Right lung (tissue), 5 donors: ENCODE measurements around the gene RTN4R. TPM values are rescaled to one million over a fixed set of nuclear protein-coding genes. Genes with fewer than 3 reads are reported as not detected.
"Not testable (repeated sequence)": the region's sequence is repeated elsewhere in the genome, so short reads cannot be mapped to it uniquely, and the experiment has no call there.

Source experiments
- DNase-seq, 2 donors: peaks; one replicate each; pipeline ENCODE4 v3.0.0-alpha.2; 2013
- polyA plus RNA-seq, 5 donors: library from polyadenylated mRNA; unstranded; fragments of 120-200 nt; gene quantifications; one replicate each; pipeline versions ENCODE4 v1.2.1 to v1.2.3, GENCODE V29; 2013; ENCODE audit warnings: inconsistent platforms in 1 of 5, low replicate concordance in 1 of 5; ENCODE audit not compliant: insufficient read length in 5 of 5, insufficient read depth in 1 of 5

The RTN4R gene
- polyA plus RNA-seq, 5 donors = 4.2 to 11.9 (median 4.9) TPM

DNA sequence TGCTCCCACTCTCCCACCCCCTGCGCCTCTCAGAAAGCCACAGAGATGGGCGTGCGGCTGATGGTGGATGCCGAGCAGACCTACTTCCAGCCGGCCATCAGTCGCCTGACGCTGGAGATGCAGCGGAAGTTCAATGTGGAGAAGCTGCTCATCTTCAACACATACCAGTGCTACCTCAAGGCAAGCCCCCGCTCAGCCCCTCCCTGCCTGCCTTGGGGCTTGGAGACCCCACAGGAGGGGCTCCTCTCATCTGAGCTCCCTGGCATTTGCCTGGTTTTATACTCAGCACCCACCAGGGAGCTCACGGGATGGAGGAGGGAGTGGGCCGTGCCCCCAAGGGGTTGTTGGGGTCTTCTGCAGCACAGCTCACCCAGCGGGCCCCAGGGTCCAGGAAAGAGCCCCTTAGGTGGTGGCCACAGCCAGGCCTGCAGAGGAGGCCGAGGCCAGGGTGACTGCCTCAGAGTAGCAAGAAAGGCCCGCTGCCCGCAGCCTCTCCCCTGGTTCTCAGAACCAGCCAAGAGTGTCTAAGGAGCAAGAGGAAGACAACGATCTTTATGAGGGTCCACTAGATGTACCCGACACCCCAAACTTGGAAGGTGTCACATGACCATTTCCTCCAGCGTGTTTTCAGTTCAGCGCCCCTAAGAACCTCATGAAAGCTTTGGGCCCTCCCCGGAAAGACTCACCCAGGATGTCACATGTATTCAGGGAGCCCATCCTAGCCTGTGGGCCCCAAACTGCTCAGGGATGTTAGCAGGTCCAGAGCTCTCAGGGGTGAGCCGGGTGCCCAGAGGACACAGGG, 38.7 kb upstream of the RTN4R start:
- DNase-seq = not testable (repeated sequence)

DNA sequence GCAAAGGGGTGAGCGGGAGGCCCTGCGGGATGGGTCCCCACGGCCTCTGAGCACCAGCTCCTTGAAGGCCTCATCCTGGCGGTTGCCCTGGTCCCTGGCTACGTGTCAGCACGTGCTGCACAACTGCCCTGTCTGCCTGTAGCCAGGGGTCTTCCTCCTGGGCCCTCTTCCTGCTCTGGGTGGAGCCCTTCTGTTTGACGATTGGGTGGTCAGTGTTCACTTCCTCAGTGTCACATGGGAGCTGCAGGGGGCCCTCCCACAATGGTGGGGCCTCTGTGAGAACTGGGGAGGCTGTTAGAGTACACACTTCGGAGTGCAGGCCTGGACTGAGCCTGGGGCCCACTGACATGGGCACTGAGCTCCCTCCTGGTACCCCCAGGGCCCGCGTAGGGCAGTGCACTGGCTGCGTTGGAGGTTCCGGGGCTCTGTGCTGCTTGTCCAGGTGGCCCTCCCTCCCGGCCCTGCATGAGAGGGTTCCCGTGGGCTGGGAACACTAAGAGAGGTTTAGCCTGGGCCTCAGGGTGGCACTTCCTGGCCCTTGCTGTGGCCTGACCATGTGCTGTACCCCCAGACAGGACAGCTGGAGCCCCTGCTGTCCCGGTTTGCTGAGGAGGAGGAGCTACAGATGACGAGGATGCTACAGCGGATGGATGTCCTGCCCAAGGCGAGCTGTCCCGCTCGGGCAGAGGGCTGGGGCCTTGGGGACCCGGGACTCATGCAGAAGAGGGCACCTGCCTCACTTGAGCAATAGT, 38.0 kb upstream of the RTN4R start:
- DNase-seq = no peak

DNA sequence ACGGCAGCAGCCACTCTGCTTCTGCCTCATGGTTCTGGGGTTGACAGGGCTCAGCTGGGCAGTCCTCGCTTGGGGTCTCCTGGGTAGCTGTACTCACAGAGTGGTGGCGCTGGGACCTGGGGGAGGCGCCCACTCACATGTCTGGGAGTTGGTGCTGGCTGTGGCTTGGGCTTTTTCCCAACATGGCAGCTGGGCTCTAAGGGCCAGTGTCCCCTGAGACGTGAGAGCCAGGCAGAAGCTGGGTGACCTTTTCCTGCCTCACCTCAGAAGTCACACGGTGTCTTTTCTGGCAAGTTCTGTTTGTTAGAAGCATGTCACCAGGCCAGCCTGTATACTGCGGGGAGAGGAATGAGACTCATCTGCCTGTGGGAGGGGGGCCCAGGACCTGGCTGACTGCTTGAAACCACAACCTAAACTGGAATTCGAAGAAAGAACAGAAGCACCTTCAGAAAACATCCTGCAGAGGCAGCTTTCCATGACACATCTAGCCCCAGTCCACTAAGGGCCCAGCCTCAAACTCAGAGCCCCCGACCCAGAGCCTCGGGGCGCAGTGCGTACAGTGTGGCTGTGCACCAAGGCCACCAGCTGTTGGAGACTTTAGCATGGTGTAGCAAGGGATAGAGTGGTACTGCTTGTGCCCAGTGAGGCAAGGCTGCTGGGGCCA, 37.2 kb upstream of the RTN4R start:
- DNase-seq = not testable (repeated sequence)

DNA sequence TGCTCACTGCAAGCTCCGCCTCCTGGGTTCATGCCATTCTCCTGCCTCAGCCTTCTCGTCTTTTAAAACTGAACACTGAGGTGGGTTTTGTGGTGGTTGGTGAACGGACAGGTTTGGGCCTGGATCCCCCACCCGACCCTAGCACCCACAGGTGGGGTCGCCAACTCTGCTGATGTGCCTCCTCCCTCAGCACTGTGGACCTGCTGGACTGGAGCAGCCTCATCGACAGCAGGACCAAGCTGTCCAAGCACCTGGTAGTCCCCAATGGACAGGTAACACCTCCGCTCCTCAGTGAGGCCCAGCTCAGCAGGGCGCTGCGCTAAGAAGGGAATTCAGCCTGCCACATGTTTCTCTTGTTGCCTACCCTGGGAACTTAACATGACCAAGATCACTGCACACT, 36.5 kb upstream of the RTN4R start:
- no peak for DNase-seq

DNA sequence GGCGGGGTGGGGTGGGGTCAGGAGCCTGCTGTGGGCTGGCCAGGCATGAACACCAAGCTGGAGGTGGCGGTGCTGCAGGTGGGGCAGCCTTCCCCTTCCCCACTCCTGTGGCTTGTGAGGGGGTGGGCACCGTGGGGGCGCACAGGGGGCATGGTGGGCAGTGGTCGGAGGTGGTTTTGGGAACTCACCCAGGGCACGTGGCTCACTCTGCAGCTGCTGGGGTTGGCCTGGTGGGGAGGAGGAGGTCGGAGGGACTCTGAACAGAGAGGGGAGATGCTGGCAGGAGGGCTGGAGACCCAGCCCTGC, 35.1 kb upstream of the RTN4R start:
- DNase-seq = not testable (repeated sequence)

DNA sequence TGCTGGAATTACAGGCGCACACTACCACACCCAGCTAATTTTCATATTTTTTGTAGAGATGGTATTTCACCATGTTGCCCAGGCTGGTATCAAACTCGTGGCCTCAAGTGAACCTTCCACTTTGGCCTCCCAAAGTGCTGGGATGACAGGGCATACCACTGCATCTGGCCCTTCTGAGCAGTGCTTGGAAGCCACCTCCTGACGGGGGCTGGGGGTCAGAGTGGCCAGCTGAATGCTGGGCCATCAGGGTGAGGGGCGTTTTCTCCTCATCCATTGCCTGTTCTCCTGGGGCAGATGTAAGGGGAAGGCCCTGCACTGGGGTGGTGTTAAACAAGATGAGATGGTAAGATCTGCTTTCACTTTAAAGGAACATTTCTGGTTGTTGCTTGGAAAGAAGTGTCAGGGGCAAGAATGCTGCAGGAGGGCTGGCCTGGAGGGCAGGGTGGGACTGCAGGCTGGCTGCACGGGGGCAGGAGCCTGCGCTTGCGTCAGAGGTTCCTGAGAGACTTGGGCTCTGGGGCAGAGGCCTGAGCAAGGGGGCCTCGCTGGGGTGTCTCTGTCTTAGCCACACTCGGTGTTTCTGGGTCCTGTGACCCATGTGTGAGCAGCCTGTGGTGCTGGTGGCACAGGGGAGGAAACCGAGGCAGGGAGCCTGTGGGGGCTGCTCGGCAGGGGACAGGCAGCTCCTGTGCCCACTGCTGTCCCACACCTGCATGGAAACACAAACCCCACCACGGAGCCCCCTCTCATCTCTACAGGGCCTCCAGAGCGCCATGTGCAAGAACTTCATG, 34.5 kb upstream of the RTN4R start:
- no peak for DNase-seq

DNA sequence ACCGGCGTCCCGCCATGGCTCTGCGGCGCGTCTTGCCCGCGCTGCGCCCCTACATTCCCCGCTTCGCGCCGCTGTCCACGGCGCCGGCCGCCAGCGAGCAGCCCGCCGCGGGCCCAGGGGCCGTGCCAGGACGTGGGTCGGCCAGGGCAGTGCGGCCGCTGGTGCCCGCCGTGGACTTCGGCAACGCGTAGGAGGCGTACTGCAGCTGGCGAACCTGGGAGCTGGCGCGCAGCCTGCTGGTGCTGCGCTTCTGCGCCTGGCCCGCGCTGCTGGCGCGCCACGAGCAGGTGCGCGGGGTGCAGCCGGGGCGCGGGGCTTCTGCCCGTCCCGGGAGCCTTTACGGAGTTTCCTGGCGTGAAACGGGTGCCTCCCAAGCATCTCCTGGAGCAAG, 31.6 kb upstream of the RTN4R start:
- no peak for DNase-seq

DNA sequence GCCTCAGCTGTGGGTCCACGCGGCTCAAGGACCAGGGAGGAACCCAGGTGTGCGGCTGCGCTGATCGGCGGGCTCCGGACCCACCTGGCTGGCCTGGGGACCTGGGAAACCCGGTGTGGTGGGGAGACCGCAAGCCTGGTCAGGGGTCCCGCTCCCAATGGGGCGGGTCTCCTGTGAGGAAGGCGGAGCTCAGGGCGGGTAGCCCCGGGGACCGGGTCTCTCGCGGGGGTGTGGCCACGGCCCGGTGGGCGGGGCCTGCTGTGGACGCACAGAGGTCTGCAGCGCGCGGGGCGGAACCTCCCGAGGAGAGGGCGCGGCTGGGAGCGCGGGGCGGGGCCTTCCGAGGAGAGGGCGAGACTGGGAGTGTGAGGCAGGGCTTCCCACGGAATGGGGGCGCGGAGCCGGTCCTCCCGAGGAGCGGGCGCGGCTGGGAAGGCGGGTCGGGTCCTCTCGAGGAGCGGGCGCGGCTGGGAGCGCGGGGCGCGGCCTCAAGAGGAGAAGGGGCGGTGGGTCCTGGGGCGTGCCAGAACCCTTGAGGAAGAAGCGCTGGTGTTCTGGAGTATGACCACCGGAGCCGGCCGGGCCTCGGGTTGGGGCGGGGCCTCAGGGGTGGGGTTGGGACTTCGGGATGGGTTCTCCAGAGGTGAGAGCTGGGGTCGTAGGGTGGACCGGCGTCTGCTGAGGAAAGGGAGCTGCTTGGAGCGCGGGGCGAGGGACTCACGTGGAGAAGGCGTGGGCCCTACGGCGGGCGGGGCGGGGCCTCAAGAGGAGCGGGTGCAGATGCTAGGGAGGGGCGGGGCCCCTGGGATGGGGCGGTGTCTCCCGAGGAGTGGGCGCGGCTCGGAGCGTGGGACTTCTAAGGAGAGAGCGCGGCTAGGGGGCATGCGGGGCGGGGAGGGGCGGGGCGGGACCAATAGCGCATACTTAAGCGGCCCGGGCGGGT, 31.0 kb upstream of the RTN4R start:
- DNase-seq = peak; percentile 61 to 78

DNA sequence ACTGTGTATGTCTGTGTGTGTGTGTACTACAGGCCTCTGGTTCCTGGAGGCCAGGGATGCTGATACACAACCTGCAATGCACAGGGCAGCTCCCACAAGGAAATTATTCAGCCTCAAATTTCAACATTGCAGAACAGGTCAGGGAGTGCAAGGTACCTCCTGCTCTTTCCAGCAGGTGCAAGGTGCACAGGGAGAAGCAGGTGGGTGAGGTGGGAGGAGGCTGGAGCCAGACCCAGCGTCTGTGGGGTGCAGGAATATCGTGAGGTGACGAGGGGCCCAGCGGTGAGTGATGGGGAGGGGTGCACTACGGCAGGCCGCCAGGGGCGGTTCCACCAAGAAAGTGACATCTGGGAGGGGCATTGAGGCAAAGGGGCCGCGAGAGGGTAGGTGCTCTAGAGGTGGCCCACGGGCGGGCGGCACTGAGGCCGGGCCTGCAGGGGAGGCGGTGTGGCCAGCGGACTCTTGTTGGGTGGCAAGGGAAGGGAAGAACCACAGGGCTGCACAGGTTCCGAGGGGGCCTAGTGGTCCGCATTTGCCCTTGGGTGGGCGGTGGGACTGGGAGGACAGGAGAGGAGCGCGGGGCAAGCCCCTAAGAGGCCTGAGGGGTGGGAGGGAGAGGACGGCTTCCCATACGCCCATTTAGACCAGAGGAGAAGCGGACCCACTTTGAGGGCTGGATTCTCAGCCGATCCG, 30.1 kb upstream of the RTN4R start:
- no peak for DNase-seq

DNA sequence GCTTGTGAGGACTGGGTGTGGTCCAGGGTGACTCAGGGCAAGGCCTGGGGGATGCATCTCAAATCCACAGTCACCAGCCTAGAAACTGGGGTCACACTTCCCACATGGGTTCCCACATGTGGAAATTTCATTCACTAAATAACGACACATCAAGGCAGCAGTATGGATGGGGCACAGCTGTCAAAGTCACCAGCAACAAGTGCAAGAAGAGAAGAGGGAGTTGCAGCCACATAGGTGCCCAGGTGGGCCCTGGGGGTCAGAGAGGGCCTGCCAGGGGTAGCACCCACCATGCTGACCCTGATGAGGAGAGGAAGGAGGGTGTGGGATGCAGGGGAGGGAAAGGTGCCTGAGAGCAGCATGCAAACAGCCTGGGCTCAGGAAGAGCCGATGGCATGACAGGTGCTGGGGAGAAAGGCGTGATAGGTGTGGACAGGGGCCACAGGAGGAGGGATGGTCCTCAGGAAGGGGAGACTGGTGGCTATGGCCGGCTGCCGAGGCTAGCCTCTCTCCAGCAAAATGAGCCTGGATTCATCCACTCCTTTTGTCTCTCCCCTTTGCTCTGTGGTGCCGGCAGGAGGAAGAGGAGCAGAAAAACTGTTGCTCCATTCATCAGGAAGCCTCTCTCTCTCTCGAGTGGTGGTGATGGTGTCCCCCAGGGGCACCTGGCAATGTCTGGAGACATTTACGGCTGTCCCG, 29.4 kb upstream of the RTN4R start:
- no peak for DNase-seq

DNA sequence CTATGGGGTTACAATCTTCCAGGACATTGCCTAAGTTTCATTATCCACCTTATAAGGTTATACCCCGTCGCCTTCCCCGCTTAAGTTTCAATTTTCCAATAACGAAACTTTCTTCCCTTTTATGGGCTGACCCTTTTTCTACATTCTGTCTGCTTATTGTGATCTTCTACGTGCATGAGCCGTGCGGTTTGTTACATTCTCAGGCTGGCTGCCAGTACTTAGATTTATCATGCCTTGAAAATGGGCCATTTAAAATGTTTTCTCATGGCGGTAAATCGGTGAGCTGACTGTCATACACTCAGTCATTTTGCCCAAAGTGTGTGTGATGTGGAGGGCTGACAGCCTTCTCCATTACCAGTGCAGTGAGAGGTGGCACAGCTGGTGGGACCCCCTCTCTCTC, 28.5 kb upstream of the RTN4R start:
- DNase-seq = no peak

DNA sequence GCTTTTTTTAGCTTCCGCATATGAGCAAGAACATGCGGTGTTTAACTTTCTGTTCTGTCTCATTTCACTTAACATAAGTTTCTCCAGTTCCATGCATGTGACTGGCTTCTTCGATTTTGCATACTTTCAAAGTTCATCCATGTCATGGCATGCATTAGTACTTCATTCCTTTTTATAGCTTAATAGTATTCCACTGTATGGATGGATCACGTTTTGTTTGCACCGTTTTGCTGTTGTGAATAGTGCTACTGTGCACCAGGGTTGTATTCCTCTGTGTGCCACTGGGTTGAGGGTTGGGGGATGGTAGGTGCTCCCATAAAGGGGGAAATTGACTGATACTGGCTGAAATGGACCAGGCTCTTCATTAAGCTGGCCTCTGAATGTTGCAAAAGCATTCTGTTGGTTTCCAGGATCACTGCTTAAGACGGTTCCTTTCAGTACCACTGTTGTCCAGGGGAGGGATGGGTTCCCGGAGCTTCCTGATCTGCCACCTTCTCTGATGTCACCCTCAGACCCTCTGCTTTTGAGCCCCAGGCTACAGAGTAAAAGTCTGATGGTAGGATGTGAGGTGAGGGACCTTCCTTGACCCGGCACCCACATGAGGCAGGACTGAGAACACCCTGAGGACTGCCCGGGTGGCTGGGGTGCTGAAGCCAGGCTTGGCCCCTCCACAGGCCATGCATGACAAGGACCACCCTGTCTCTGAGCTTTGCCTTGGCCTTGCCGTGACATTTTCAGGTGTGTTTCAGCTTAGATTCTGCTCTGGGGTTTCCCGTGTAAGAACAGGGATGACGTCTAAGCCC, 27.3 kb upstream of the RTN4R start:
- no peak for DNase-seq

DNA sequence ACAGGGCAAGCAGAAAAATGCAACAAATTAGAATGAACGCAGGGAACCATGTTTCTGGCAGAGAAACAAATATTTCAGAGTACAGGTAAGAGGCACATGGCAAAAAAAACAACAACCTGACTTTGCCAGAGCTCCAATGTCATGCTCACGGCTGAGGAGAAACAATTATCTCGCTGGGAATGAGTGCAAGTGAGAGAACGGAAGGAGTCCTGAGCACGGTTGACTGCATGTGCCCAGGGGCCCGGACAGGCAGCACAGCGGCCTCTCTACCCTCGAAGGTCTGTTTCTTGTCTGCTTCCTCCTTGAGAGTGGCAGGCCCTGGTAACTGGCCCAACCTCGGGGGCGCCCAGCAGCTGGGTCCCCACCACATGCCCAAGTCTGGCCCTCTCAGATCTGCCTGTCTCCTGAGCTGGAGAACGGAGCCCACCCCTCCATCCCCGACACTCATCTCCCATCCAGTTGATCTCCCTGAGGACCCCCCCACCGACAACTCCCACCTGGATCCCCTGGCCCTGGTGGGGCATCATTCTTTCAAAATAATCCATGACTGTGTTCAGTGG, 24.6 kb upstream of the RTN4R start:
- no peak for DNase-seq

DNA sequence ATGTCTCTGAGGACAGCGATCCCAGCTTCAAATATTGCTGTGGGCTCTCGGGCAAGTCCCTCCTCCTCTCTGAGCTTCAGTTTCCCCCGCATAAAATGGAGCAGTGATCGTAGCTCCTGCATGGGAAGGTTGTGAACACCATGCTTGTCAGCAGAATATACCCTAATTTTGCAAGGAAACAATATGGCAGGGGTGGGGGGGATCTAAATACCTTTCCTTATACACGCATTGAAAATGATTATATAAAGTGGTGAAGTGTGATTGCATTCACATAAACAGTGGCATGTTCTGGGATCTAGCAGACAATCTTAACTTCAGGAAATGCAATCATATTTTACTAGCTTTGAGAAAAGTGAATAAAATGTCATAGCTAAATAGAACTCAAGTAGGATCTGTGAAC, 24.0 kb upstream of the RTN4R start:
- DNase-seq = no peak

DNA sequence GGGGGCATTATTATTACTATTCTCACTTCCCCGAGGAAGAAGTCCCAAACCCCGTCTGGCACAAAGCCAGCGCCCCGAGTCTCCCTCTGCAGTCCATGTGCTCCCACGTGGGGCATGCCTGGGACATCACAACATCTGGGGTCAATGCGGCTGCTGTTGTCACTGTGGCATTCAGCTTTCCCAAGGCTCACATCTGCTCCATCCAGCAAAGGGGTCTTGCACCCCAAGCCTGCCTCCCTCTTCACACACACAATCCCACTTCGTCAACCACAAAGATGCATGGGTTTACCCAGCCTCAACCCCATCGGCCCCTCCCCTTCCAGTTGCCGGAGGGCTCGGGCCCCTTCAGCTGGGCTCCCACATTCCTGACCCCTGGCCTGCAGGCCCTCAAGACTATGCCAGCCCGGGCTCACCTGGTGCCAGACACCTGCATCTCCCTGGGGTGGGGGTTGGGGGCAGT, 23.5 kb upstream of the RTN4R start:
- no peak for DNase-seq

DNA sequence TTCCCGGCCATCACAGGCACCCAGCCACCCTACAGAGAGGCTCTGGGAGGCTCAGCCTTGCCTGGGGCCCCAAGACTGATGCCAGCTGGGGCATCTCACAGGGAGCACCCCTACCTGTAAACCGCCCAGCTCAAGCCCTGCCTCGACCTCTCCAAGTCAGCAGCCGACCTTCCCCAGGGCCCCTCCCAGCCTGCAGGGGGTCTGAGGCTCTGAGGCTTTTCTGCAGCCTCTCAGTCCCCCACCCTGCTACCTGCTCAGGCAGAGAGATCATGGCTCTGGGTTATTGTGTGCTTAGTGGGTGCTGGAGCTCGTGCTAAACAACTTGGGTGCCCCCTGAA, 23.1 kb upstream of the RTN4R start:
- no peak for DNase-seq

DNA sequence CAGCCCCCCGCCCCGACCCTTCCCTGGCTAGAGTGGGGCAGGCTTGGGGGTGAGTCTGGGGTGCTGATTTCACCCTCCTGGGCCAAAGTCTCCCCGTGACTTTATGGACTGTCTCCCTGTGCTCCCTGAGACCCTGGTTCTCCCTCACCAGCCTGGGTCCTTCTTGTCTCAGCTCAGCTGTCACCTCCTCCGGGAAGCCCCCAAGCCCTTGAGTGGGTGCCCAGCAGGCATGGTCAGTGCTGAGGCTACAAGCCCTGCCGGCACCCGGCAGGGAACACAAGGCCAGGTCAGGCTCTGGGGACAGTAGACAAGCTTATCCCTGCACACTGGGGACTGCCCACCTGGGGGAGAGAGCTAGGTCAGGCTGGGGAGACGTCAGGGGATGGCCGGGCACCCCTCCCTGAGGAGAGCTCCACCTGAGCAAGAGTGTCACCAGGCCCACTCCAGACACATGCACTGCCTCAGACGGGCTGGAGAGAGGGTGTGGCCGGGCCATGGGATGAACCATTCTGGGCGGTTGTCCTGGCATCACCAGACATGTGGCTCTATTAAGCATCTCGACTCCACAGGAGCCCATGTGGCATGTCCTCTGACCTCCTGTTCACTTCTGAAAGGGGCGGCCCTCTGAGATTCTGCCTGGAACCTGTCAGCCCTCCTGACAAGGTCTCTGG, 22.6 kb upstream of the RTN4R start:
- no peak for DNase-seq

DNA sequence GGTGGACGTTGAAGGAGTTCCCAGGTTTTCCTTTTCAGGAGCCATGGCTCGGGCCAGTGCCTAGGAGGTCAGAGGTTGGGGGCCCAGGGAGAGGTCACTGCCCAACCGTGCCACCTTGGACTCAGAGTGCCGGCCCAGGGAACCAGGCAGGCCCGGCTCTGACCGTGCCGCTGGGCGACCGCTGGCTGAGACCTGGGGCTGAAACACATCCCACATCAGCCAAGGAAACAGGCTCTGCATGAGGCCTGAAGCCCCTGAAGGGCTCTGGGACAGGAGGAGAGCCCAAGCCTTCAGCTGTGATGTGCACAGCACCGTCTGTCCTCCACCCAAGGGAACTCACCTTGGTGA, 21.9 kb upstream of the RTN4R start:
- no peak for DNase-seq
